GM12892 (cell line): ENCODE results near the gene PPP4R2.

Source experiments
- POLR2A ChIP-seq: IDR thresholded peaks from 2 replicates; pipeline ENCODE4 v1.6.1; 2011; ENCODE audit warnings: low read depth, low read length, control low read depth
- POLR2AphosphoS5 ChIP-seq: IDR thresholded peaks from 2 replicates; pipeline ENCODE4 v1.6.1; 2011; ENCODE audit warnings: low read depth, low read length, control low read depth
- TAF1 ChIP-seq: IDR thresholded peaks from 2 replicates; pipeline ENCODE4 v1.6.1; 2011; ENCODE audit warnings: low read depth, mild to moderate bottlenecking, control low read depth, low read length, borderline replicate concordance

DNA sequence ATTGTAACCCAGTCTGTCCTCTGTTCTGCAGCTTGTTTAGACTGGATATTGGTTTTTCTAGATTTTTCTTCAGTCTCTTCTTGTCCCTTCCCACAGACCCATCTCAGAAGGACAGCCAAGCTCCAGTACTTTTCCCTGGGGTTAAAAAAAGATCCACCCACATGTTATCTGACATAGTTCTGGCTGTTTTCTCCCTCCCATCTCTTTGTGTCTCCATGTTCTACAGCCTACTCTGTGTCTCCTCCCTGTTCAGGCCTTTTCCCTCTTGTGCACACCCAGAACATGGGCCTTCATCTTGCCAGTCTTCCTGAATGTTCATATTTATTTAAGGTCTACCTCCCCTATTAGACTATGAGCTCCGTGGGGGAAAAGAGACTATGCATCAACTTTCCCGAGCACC is 5.1 kb upstream of the PPP4R2 start:
- TF ChIP-seq POLR2AphosphoS5 (no peak), POLR2A (no peak), TAF1 (no peak)
